ENCODE measurements around the gene RPS17. TPM values are rescaled to one million over a fixed set of nuclear protein-coding genes. Genes with fewer than 3 reads are reported as not detected.
A peak's percentile ranks its signal among the peaks of the same experiment; 100 is the strongest.
"Not testable (repeated sequence)": the region's sequence is repeated elsewhere in the genome, so short reads cannot be mapped to it uniquely, and the experiment has no call there.

Gene RPS17
- total RNA-seq, 4 donors from 2014 or later: 845 to 2,591 (median 2,334) TPM

DNA sequence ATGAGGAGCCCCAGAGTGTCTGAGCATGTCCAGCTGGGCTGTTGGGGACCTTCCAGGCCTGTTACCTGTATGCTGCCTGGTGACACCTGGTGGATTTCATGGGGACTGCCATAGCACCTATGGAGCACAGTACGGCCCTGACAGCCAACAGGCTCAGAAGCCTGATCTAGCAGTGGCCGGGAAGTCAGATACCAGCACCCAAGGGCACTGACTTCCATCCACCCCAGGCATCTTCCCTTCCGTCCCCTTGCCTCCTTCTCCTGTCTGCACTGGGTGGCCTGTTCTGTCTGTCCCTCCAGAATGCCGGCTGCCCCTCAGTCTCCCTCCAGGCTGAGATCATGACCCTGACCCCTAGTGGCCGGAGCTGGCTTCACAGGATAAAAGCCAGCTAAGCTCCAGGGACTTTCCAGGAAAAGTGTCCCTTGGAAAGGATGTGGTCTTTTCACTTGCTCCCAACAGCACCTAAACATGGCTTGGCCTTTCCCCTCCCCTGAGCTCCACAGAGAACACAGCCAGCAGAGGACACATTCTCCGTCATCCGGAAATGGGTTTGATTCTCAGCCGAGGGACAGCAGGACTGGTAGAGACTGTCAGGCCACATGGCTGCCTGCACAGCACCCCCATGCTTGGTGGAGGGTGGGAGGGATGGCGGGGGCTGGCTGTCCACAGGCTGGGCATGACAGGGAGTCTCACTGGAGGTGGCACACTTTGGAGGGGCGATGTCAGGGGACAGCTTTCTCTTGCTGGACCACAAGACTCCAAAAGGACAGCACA, 9.5 kb downstream of the RPS17 start:
- no peaks in the 10 kb centered on the region for H3K9me3 ChIP-seq
- H3K4me1 ChIP-seq: peaks cover 0 to 10% (median 0%) of the 10 kb centered on the region in 3 donors
- WGBS, 2 donors (ENCODE audit: low coverage in 1 of 2): 0% methylated on average over 1 of the region's 10 CpGs; no CpG with 5 or more reads in 1 of the 2 donors
- peaks cover 0 to 35% of the 10 kb centered on the region in 2 donors for H3K36me3 ChIP-seq
- H3K27me3 ChIP-seq: no peaks in the 10 kb centered on the region
- H3K27ac ChIP-seq: peak overlapping the region in 2 of 4 donors; percentile 24 to 46
- peak; percentile 92 for ATAC-seq
- TF ChIP-seq, protein P1, sequence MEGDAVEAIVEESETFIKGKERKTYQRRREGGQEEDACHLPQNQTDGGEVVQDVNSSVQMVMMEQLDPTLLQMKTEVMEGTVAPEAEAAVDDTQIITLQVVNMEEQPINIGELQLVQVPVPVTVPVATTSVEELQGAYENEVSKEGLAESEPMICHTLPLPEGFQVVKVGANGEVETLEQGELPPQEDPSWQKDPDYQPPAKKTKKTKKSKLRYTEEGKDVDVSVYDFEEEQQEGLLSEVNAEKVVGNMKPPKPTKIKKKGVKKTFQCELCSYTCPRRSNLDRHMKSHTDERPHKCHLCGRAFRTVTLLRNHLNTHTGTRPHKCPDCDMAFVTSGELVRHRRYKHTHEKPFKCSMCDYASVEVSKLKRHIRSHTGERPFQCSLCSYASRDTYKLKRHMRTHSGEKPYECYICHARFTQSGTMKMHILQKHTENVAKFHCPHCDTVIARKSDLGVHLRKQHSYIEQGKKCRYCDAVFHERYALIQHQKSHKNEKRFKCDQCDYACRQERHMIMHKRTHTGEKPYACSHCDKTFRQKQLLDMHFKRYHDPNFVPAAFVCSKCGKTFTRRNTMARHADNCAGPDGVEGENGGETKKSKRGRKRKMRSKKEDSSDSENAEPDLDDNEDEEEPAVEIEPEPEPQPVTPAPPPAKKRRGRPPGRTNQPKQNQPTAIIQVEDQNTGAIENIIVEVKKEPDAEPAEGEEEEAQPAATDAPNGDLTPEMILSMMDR (IDR thresholded peaks at IDR 0.05): peak; percentile 53 to 86 (median 66)
- TF ChIP-seq POLR2AphosphoS5 (IDR thresholded peaks at IDR 0.05) (no peak), POLR2A (IDR thresholded peaks at IDR 0.05) (no peak), EP300 (IDR thresholded peaks at IDR 0.05) (no peak)
- H3K4me3 ChIP-seq: no peak overlapping the region

DNA sequence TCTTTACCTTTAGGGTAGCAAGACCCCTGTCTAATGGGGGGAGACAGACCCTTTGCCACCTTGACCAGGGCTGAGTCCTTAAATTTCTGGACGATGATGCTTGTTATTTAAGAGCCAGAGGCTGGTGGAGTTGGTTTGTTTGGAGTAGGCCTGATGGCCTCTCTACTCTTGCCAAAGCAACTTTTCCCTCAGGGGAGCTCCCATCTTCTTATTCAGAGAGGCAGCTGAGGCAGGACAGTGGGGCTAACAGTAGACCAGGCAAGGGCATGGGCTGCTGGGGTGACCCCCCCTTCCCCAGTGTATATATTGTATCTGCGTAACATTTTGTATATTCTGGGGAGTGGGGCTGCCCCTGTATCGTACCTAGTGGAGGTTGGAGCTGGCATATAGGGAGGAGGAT, 10.3 kb downstream of the RPS17 start:
- Histone ChIP-seq H3K9me3 (no peaks in the 10 kb centered on the region), H3K36me3 (peaks cover 0 to 27% of the 10 kb centered on the region in 2 donors), H3K4me1 (peaks cover 0 to 10% (median 0%) of the 10 kb centered on the region in 3 donors), H3K4me3 (no peak overlapping the region), H3K27me3 (no peaks in the 10 kb centered on the region), H3K27ac (no peak overlapping the region)
- 90% methylated on average over 2 of the region's 3 CpGs; no CpG with 5 or more reads in 1 of the 2 donors for WGBS, 2 donors (ENCODE audit: low coverage in 1 of 2)
- TF ChIP-seq, protein P1 (IDR thresholded peaks at IDR 0.05): no peak
- TF ChIP-seq EP300 (IDR thresholded peaks at IDR 0.05) (no peak), POLR2AphosphoS5 (IDR thresholded peaks at IDR 0.05) (no peak)
- ATAC-seq: no peak

DNA sequence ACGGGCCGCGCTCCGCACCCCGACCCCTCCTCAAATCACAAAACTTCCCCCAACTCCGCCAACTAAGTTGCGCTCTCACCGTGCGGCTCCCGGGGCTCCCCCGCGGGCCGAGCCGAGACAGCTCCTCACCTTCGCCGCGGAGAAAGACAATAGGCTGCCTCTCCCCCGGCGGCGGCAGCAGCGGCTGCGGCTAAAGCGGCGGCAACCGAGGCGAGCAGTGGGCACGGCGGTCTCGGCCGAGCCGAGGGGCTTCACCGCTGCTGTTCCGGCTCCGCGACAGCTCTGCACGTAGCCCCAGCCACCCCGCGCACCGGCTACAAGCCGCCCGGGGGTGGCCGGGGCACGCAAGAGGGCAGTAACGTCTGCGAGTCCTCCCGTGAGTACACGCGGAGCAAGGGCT, 26.7 kb downstream of the RPS17 start:
- ATAC-seq: not testable (repeated sequence)
- H3K4me3 ChIP-seq: peak overlapping the region; percentile 16 to 23

DNA sequence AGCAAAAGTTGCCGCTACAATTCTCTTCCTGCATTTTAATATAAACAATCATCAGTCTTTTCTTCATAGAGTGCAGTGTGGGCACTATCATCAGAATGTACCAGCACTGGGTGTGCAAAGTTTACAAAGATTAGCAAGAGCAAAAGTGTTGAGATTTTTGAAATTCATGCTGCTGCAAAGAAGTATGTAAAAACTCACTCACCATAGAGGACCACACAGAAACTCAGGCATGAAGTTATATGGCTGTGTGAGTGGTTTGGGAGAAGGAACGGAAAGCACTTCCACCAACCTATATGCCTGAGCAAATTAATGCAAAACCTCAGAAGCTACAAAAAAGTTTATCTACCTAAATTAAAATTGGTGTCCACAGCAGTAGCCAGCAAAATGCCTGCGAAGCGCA, 32.6 kb downstream of the RPS17 start:
- peak; percentile 3 for ATAC-seq
- 83 to 90% methylated on average over 2 of the region's 4 CpGs for WGBS, 2 donors (ENCODE audit: low coverage in 1 of 2)
- not testable (repeated sequence) for H3K36me3 ChIP-seq, H3K27me3 ChIP-seq, H3K27ac ChIP-seq, H3K4me3 ChIP-seq, H3K4me1 ChIP-seq, H3K9me3 ChIP-seq

More for the DNA sequence above, 26.7 kb downstream of the RPS17 start:
- not testable (repeated sequence) for H3K27ac ChIP-seq, H3K36me3 ChIP-seq, H3K27me3 ChIP-seq, H3K4me1 ChIP-seq, H3K9me3 ChIP-seq
- no CpG with 5 or more reads among the region's 48 CpGs for WGBS, 2 donors (ENCODE audit: low coverage in 1 of 2)

DNA sequence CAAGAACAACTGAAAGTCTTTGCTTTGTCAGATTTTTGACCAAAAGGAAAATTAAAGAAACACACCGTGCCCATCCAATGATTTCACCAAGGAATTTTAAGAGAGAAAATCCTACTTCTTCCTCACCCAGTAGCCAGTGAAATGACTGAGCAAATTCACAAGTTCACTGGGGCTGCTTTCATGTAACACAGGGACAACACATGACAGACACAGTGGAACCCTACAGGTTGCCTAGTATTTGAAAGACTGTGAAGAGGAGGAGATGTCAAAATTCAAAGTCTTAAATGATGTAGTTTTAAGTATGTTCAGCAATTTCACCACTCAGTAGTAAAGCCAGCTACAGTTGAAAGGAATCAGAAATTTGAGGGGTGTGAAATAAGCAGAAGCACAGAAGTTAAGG, 33.2 kb downstream of the RPS17 start:
- not testable (repeated sequence) for H3K36me3 ChIP-seq, H3K27ac ChIP-seq, H3K4me3 ChIP-seq, H3K27me3 ChIP-seq, H3K9me3 ChIP-seq, H3K4me1 ChIP-seq
- 75% methylated on average over 1 of the region's 1 CpG; no CpG with 5 or more reads in 1 of the 2 donors for WGBS, 2 donors (ENCODE audit: low coverage in 1 of 2)
- ATAC-seq: peak; percentile 22

DNA sequence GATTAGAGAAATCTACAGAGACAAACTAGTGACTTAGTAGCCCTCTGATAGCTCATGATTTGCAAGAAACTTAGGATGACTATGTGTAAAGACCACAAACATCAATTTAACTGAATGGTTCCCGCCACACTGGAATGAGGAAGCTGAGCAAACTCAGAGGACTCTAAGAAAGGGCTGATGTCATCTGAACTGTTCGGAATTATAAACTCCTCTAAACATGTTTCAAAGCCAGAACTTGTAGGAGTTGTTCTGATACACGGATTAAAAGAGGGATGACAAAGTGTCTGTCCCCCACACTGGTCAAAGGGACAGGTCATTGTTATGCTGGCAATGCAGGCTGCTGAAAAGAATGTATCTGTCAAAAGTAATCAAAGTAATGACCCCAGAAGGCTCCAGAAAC, 34.4 kb downstream of the RPS17 start:
- H3K9me3 ChIP-seq, H3K27ac ChIP-seq, H3K4me3 ChIP-seq, H3K27me3 ChIP-seq, H3K4me1 ChIP-seq, H3K36me3 ChIP-seq, ATAC-seq: not testable (repeated sequence)
- no CpG with 5 or more reads among the region's 3 CpGs for WGBS, 2 donors (ENCODE audit: low coverage in 1 of 2)

DNA sequence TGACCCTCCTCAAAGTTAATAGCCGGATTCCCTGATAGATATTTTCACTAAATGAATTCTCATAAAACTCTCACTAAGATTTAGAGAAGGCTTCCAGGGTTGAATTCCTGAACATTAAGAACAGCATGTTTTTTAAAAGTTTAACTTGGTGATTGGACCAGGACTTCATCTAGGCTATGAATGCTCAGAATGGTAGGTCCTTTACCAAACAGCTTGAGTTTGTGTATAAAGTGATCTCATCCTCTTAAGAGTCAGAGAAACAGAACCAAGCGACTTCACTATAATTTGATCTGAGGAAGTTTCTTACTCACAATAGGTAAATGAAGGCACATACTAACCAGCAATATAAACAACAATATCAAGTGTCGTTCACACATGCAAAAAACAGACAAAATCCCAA, 36.2 kb downstream of the RPS17 start:
- not testable (repeated sequence) for H3K36me3 ChIP-seq, H3K27ac ChIP-seq, H3K4me1 ChIP-seq, H3K27me3 ChIP-seq, H3K9me3 ChIP-seq, H3K4me3 ChIP-seq, ATAC-seq
- 60 to 67% methylated on average over 1 of the region's 3 CpGs for WGBS, 2 donors (ENCODE audit: low coverage in 1 of 2)

DNA sequence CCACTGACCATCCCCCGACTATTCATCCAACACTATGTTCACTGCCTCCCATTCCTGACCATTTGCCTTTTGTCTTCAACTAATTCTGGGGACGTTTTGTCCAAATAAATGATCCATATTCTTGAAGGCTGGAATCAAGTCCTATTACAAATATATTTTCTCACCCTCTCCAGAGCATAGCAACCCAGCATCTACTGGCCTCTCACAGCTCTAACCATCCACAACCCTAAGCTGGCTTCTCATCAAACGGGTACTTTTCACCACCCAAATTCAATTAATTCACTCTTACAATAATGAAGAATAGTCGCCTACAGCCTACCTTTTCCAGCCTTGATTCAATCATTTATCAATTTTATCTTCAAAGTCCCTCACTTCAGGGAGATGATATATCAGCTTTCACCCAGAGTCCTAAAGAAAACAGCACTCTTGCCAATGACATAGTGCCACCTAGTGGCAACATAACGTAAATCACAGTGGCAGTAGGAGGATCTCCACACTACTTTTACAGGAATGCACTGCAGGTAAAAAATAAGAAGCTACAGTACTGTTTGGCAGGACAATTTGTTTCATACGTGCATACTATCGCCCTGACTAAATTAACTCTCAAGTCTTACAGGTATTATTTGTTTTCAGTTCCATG, 37.4 kb downstream of the RPS17 start:
- H3K27ac ChIP-seq, H3K9me3 ChIP-seq, H3K4me3 ChIP-seq, ATAC-seq, H3K27me3 ChIP-seq, H3K36me3 ChIP-seq, H3K4me1 ChIP-seq: not testable (repeated sequence)
- WGBS, 2 donors (ENCODE audit: low coverage in 1 of 2): 47 to 50% methylated on average over 2 of the region's 7 CpGs

DNA sequence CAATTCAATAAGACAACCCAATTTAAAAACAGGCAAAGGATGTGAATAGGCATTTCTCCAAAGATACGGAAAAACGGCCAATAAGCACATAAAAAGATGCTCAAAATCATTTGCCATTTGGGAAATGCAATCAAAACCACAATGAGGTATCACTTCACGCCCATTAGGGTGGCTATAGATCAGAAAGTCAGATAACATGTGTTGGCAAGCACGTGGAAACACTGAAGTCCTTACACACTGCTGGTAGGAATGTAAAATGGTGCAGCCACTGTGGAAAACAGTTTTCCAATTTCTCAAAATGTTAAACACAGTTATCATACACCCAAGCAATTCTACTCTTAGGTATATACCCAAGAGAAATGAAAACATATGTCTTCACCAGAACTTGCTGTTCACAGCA, 39.5 kb downstream of the RPS17 start:
- H3K4me3 ChIP-seq, H3K27me3 ChIP-seq, H3K9me3 ChIP-seq, H3K27ac ChIP-seq, H3K4me1 ChIP-seq, H3K36me3 ChIP-seq, ATAC-seq: not testable (repeated sequence)
- WGBS, 2 donors (ENCODE audit: low coverage in 1 of 2): 61 to 80% methylated on average over 2 to 4 of the region's 4 CpGs

DNA sequence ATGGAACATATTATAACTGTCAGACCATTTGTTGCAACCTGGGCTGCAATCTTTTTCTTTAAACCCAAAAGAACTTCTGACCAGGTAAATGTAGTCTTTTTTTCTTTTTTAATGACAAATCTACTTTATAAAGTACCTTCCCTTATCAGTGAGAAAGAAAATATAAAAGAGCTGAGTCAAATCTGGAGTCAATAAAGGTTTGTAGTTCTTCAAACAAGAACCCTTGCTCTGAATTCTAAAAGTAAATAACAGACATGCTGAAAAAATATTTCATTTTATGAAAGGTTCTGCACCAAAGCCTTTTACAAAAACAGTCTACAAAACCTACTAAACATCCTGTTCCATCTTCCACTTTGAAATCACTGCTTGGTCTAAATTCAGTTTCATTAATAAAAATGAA, 42.3 kb downstream of the RPS17 start:
- H3K4me3 ChIP-seq, H3K36me3 ChIP-seq, ATAC-seq, H3K9me3 ChIP-seq, H3K27ac ChIP-seq, H3K27me3 ChIP-seq, H3K4me1 ChIP-seq: not testable (repeated sequence)

DNA sequence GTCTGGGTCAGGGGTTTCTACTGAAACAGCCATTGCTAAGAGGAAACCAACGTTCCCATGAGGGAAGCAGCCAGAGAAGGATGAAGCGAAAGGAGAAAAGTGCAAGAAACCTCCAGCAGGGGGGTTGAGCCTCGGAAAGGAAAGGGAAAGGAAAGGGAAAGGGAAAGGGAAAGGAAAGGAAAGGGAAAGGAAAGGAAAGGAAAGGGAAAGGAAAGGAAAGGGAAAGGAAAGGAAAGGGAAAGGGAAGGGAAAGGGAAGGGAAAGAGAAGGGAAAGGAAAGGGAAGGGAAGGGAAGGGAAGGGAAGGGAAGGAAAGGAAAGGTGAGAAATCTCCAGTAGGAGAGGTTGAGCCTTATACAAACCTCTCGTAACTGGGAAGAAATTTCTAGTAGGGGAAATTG, 52.0 kb downstream of the RPS17 start:
- H3K9me3 ChIP-seq, H3K27ac ChIP-seq, H3K36me3 ChIP-seq, H3K27me3 ChIP-seq, ATAC-seq, H3K4me1 ChIP-seq, H3K4me3 ChIP-seq: not testable (repeated sequence)
- WGBS, 2 donors (ENCODE audit: low coverage in 1 of 2): 57 to 67% methylated on average over 4 of the region's 4 CpGs

All from gastroesophageal sphincter (tissue), 4 donors.